Measurements from ENCODE around the gene ALDH18A1. TPM values are rescaled to one million over a fixed set of nuclear protein-coding genes. Genes with fewer than 3 reads are reported as not detected.

ALDH18A1 gene
- 46.7 to 54.6 TPM (median 49.3 TPM) in 5 replicates for total RNA-seq (2022; extraction: Qiagen RNA extraction)

DNA sequence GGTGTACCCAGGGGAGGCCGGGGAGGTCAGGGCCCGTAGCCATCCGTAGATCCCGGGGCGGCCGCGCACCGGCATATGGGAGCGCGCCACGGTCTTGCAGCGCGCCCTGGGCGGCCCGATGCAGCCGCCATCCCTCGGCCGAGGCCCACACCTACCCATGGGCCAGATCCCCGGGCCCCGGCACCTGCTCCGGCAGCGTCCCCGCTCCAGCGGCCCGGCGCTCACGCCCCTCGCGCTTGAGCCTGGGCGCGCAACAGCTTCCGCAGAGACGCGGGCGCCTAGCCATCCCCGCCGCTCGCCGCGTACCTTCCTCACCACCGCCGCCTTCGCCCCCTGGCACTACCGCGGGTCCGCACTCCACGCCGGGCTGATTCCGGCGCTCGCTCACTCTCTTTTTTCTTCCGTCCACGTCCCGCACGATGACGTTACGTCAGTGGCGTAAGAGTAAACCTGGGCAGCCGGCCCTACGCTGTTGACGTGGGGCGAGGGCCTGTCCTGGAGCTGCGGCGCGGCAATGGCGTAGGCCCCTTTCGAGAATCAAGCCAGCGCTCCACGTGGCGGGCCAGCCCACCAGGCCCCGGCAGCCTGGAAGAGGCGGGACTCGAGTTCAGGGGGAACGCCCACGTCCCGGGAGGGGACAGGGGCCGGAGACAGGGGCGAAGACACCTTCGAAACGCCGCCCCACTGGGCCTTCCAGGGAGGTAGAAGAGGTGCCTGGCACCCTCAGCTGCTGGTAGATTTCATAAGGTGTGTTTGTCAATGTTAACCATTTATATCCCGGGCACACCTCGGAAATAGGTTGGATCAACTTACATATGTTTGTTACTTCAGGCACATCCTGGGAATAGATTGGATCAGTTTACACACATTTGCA is at the start of gene ALDH18A1:
Gene ALDH18A1, minus strand, starts transcription at position 421 of the 874 bp plus-strand sequence. CDS start 3,334 bp downstream, outside the sequence.

DNA sequence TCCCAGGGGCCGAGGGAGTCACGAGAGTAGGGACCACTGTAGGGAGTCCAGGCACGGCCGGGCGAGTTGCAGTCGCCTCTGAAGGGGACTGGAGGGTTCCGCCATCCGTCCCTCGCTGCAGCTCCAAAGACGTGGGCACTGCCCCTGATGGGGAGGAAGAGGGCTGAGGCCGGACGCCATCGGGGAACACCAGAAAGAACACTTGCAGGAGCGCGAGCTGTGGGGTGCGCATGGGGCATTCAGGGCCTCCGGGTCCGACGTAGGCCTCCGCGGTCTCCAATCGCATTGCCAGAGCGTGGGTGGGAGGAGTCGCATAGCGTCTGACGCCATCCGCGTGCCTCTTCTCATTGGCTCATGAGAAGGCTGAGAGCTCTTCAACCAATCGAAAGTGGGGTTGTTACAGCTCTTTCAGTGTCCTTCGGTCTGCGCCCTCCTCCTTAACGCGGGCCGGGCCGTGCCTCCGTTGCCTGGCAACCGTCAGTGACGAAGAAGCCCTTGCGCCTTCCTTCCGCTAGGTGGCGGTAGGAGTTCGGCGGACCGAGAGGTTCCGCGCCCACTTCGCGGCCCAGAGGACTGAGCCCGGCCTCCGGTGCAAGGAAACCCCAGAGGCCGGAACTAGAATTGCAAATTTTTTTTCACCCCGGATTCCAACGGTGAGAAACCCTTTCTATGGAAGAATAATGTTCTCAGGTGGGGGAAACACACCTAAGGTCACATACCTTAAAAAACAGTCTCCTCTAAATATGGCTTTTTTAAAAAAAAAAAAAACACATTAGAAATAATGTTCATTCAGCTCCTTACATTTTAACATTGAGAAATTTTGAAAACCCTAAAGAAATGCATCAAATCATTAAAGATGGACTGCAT is 37.4 kb upstream of the ALDH18A1 start, which contains the start of gene TCTN3:
Gene TCTN3, minus strand, starts transcription at position 260 of the 867 bp plus-strand sequence. Its CDS starts 28 bp downstream, at position 232.

DNA sequence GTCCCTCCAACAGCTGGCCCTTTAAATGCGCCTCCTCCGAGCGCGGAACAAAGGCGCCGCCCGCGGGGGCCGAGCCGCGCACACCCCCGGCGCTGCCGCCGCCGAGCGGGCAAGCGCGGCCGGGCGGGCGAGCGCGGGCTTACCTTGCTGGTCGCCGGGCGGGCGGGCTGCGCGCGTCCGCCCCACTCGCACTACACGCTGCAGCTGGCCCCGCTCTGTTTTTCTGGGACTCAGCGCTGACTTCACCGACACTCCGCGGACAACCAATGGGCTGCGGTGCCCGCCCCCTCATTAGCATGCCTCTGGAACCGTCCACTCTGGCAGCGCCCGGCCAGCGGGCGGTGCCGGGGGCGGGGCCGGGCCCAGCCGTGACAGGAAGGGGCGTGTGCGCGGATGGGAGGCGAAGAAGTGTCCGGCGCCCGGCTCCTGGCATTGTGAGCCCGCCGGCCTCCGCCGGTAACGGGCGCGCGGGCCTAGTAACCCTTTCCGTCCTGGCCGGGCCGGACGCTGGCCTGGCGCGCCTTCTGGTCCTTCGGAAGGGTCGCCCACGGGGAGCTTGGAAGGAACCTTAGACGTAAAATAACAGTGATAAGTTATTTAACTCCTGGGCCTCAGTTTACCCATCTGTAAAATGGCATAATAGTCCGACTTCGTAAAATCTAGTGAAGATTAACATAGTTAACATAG is 95.2 kb downstream of the ALDH18A1 start, which contains the start of gene SORBS1:
Gene SORBS1, minus strand, starts transcription at position 195 of the 687 bp plus-strand sequence. CDS start 120,236 bp downstream, outside the sequence.

Other genes with a start within 250 kb of the ALDH18A1 start
- gene SORBS1, start 95.3 kb downstream of the ALDH18A1 start, total RNA-seq (2022; extraction: Qiagen RNA extraction), result 0.36 to 0.69 TPM (median 0.47 TPM) in 5 replicates
- gene TCTN3, start 37.2 kb upstream of the ALDH18A1 start, total RNA-seq (2022; extraction: Qiagen RNA extraction), result 43.1 to 48.0 TPM (median 45.4 TPM) in 5 replicates
- 0.02 to 0.05 TPM in 2 of 5 replicates, not detected in the others for gene ENTPD1, start 99.5 kb upstream of the ALDH18A1 start, total RNA-seq (2022; extraction: Qiagen RNA extraction)

Measured in A549 treated with CORT108297 at 1 μM for 4 hours (cell line).